GM23338 (cell line): ENCODE measurements around the gene PDE6C. TPM values are rescaled to one million over a fixed set of nuclear protein-coding genes. Genes with fewer than 3 reads are reported as not detected.

Source experiments
- ATAC-seq: fragments of 200-7000 bp; cut with Tn5 transposase; 3 replicates; pipeline ENCODE4 v1.9.1; 2020
- DNase-seq: peaks from one replicate; pipeline ENCODE4 v3.0.0-alpha.2; 2015; ENCODE audit warnings: low spot score
- H2AFZ ChIP-seq: fragments of 200-600 bp; sonication (generic); 2 replicates; pipeline ENCODE4 v1.8.0; 2016; ENCODE audit warnings: antibody characterized with exemption, mild to moderate bottlenecking, moderate library complexity
- H3F3A ChIP-seq: fragments of 200-600 bp; sonication (generic); replicated peaks from 2 replicates; pipeline ENCODE4 v1.8.0; 2017; ENCODE audit warnings: antibody characterized with exemption, mixed run types, low read depth
- H3K27ac ChIP-seq: fragments of 200-600 bp; sonication (generic); 2 replicates; pipeline ENCODE4 v1.6.1; 2016; ENCODE audit warnings: low read depth
- H3K27me3 ChIP-seq: fragments of 200-600 bp; sonication (generic); 2 replicates; pipeline ENCODE4 v1.8.0; 2016; ENCODE audit warnings: mild to moderate bottlenecking, mixed run types, moderate library complexity; ENCODE audit not compliant: insufficient read depth
- H3K36me3 ChIP-seq: fragments of 200-600 bp; sonication (generic); 2 replicates; pipeline ENCODE4 v1.8.0; 2016; ENCODE audit warnings: mild to moderate bottlenecking; ENCODE audit not compliant: insufficient read depth
- H3K4me1 ChIP-seq: fragments of 200-600 bp; sonication (generic); 2 replicates; pipeline ENCODE4 v1.8.0; 2016; ENCODE audit warnings: mild to moderate bottlenecking, moderate library complexity; ENCODE audit not compliant: insufficient read depth
- H3K4me2 ChIP-seq: fragments of 200-600 bp; sonication (generic); 2 replicates; pipeline ENCODE4 v1.7.1; 2017; ENCODE audit warnings: mixed run types
- H3K4me3 ChIP-seq: fragments of 200-600 bp; sonication (generic); 2 replicates; pipeline ENCODE4 v1.6.1; 2016; ENCODE audit warnings: mixed run types
- H3K79me2 ChIP-seq: fragments of 200-600 bp; sonication (generic); replicated peaks from 2 replicates; pipeline ENCODE4 v1.8.0; 2017; ENCODE audit warnings: mild to moderate bottlenecking; ENCODE audit not compliant: insufficient read depth
- H3K9me2 ChIP-seq: fragments of 200-600 bp; sonication (generic); 2 replicates; pipeline ENCODE4 v1.8.0; 2017; ENCODE audit not compliant: insufficient read depth
- H4K20me1 ChIP-seq: fragments of 200-600 bp; sonication (generic); replicated peaks from 2 replicates; pipeline ENCODE4 v1.8.0; 2017; ENCODE audit warnings: mild to moderate bottlenecking; ENCODE audit not compliant: insufficient read depth
- H3K27ac Mint-ChIP-seq: 2 replicates; pipeline ENCODE4 v1.8.0; 2020; ENCODE audit warnings: inconsistent platforms, mild to moderate bottlenecking, moderate library complexity, mixed read lengths
- H3K27me3 Mint-ChIP-seq: 3 replicates; pipeline ENCODE4 v1.8.0; 2022; ENCODE audit warnings: low read depth, mild to moderate bottlenecking, moderate library complexity, mixed read lengths, inconsistent platforms; ENCODE audit not compliant: insufficient read depth, poor library complexity
- H3K36me3 Mint-ChIP-seq: 3 replicates; pipeline ENCODE4 v1.8.0; 2021; ENCODE audit warnings: low read depth, mild to moderate bottlenecking, inconsistent platforms, moderate library complexity, mixed read lengths
- H3K4me1 Mint-ChIP-seq: 3 replicates; pipeline ENCODE4 v1.8.0; 2020; ENCODE audit warnings: mild to moderate bottlenecking, inconsistent platforms, mixed read lengths
- H3K4me3 Mint-ChIP-seq: 3 replicates; pipeline ENCODE4 v1.8.0; 2021; ENCODE audit warnings: moderate library complexity, mild to moderate bottlenecking, inconsistent platforms, mixed read lengths
- H3K9me3 Mint-ChIP-seq: 3 replicates; pipeline ENCODE4 v1.8.0; 2020; ENCODE audit warnings: moderate library complexity, mild to moderate bottlenecking, inconsistent platforms, mixed read lengths
- JUNB ChIP-seq: IDR thresholded peaks from one replicate; pipeline ENCODE4 v1.6.1; 2016; ENCODE audit warnings: antibody characterized with exemption; ENCODE audit not compliant: unreplicated experiment
- POLR2AphosphoS5 ChIP-seq: IDR thresholded peaks from 2 replicates; pipeline ENCODE4 v1.6.1; 2016; ENCODE audit warnings: antibody characterized with exemption, low read depth
- STAT1 ChIP-seq: IDR thresholded peaks from one replicate; pipeline ENCODE4 v1.6.1; 2016; ENCODE audit warnings: antibody characterized with exemption; ENCODE audit not compliant: unreplicated experiment
- ZNF331 ChIP-seq: fragments of 250-450 bp; sonication (Bioruptor Pico); IDR thresholded peaks from 2 replicates; pipeline ENCODE4 v1.5.0; 2020; ENCODE audit warnings: low read depth, mild to moderate bottlenecking, moderate library complexity
- polyA plus RNA-seq: library from polyadenylated mRNA; unstranded; fragments of >200 nt; fragmentation: Nextera tagmentation; extraction: Ambion mirVana; gene quantifications from 2 replicates; pipeline ENCODE4 v1.2.1, GENCODE V29; 2016
- total RNA-seq: library from RNA; depleted of rRNA; stranded (reverse); fragments of >200 nt; shearing (Covaris generic); gene quantifications from 2 replicates; pipeline ENCODE4 v1.2.3, GENCODE V29; 2014
- TF ChIP-seq, protein P1 (sequence below): IDR thresholded peaks from one replicate; pipeline ENCODE4 v1.6.1; 2018; ENCODE audit warnings: antibody characterized with exemption; ENCODE audit not compliant: unreplicated experiment

The PDE6C gene
- total and polyA plus RNA-seq, 2 experiments from 2014 or later, result 0.06 TPM; not detected in 1

GRCh38 chr10:93657757-93658156, 45.4 kb downstream of the PDE6C start:
- Histone ChIP-seq H3K4me2 (no peak overlapping the region), H2AFZ (no peak overlapping the region), H3K4me1 (no peaks in the 10 kb centered on the region), H4K20me1 (no peaks in the 10 kb centered on the region; the same call in 1 of the 2 replicates), H3K27me3 (no peaks in the 10 kb centered on the region), H3K79me2 (no peaks in the 10 kb centered on the region), H3F3A (no peaks in the 10 kb centered on the region), H3K9me2 (0 out of 2 replicates have a peak, but pooled peaks cover 5% of the 10 kb centered on the region), H3K36me3 (no peaks in the 10 kb centered on the region), H3K27ac (no peak overlapping the region), H3K4me3 (no peak overlapping the region)
- Mint-ChIP-seq H3K27me3 (no peaks in the 10 kb centered on the region), H3K4me3 (no peak overlapping the region), H3K4me1 (peaks cover 6% of the 10 kb centered on the region), H3K9me3 (no peaks in the 10 kb centered on the region), H3K36me3 (no peaks in the 10 kb centered on the region), H3K27ac (no peak overlapping the region)
- no peak for DNase-seq
- ATAC-seq, result no peak
- TF ChIP-seq POLR2AphosphoS5, result no peak
- no peak for TF ChIP-seq ZNF331 (CRISPR knock-in tag)
- TF ChIP-seq JUNB, result no peak

DNA sequence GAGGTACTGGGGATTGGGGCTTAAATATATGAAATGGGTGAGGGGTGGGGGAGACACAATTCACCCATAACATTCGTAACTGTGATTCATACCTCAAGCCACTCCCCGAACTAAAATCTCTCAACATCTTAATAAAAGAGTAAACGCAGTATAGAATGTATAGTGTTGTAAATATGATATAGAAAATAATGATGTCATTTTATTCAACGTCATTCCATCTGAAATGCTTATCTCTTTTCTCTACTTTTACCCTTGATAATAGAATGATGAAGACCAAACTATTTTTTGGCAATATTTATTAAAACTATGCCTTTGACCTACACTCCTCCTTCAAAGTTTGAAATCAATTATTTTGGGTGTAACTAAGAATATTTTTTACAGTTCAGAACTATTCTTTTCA, 53.7 kb downstream of the PDE6C start:
- H2AFZ ChIP-seq, result no peak overlapping the region
- TF ChIP-seq STAT1 (no peak), POLR2AphosphoS5 (no peak), ZNF331 (CRISPR knock-in tag) (no peak)
- H3K4me1 ChIP-seq, result no peaks in the 10 kb centered on the region
- no peaks in the 10 kb centered on the region for H3K9me3 Mint-ChIP-seq
- no peak overlapping the region for H3K4me3 Mint-ChIP-seq
- H3K27me3 ChIP-seq, result no peaks in the 10 kb centered on the region
- H3K9me2 ChIP-seq, result no peaks in the 10 kb centered on the region
- peaks cover 27% of the 10 kb centered on the region; the same call in 2 of the 3 replicates for H3K36me3 Mint-ChIP-seq
- H3K79me2 ChIP-seq, result no peaks in the 10 kb centered on the region
- no peak overlapping the region for H3K4me2 ChIP-seq
- H3K27me3 Mint-ChIP-seq, result no peaks in the 10 kb centered on the region
- H3K27ac Mint-ChIP-seq, result no peak overlapping the region
- ATAC-seq (no peak), DNase-seq (no peak)
- no peaks in the 10 kb centered on the region for H3K4me1 Mint-ChIP-seq
- no peaks in the 10 kb centered on the region for H4K20me1 ChIP-seq
- H3K4me3 ChIP-seq, result no peak overlapping the region
- H3K36me3 ChIP-seq, result peaks cover 8% of the 10 kb centered on the region; the same call in 1 of the 2 replicates
- no peaks in the 10 kb centered on the region for H3F3A ChIP-seq
- no peak overlapping the region for H3K27ac ChIP-seq

GRCh38 chr10:93667795-93668194, 55.5 kb downstream of the PDE6C start:
- Histone ChIP-seq H3F3A (no peaks in the 10 kb centered on the region), H3K27ac (no peak overlapping the region), H2AFZ (no peak overlapping the region), H3K9me2 (no peaks in the 10 kb centered on the region), H3K4me3 (no peak overlapping the region), H3K27me3 (no peaks in the 10 kb centered on the region), H3K4me1 (no peaks in the 10 kb centered on the region), H3K36me3 (peaks cover 8% of the 10 kb centered on the region; the same call in 1 of the 2 replicates), H3K79me2 (no peaks in the 10 kb centered on the region), H4K20me1 (no peaks in the 10 kb centered on the region), H3K4me2 (no peak overlapping the region)
- TF ChIP-seq JUNB, result no peak
- TF ChIP-seq, protein P1, sequence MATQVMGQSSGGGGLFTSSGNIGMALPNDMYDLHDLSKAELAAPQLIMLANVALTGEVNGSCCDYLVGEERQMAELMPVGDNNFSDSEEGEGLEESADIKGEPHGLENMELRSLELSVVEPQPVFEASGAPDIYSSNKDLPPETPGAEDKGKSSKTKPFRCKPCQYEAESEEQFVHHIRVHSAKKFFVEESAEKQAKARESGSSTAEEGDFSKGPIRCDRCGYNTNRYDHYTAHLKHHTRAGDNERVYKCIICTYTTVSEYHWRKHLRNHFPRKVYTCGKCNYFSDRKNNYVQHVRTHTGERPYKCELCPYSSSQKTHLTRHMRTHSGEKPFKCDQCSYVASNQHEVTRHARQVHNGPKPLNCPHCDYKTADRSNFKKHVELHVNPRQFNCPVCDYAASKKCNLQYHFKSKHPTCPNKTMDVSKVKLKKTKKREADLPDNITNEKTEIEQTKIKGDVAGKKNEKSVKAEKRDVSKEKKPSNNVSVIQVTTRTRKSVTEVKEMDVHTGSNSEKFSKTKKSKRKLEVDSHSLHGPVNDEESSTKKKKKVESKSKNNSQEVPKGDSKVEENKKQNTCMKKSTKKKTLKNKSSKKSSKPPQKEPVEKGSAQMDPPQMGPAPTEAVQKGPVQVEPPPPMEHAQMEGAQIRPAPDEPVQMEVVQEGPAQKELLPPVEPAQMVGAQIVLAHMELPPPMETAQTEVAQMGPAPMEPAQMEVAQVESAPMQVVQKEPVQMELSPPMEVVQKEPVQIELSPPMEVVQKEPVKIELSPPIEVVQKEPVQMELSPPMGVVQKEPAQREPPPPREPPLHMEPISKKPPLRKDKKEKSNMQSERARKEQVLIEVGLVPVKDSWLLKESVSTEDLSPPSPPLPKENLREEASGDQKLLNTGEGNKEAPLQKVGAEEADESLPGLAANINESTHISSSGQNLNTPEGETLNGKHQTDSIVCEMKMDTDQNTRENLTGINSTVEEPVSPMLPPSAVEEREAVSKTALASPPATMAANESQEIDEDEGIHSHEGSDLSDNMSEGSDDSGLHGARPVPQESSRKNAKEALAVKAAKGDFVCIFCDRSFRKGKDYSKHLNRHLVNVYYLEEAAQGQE, result no peak
- ATAC-seq, result no peak
- H3K27ac Mint-ChIP-seq, result no peak overlapping the region
- H3K4me3 Mint-ChIP-seq, result no peak overlapping the region
- H3K9me3 Mint-ChIP-seq, result no peaks in the 10 kb centered on the region
- DNase-seq, result no peak
- no peaks in the 10 kb centered on the region for H3K4me1 Mint-ChIP-seq
- peaks cover 27% of the 10 kb centered on the region; the same call in 2 of the 3 replicates for H3K36me3 Mint-ChIP-seq
- no peaks in the 10 kb centered on the region for H3K27me3 Mint-ChIP-seq
